Activated T-helper 1 cell treated with anti-CD3 and anti-CD28 coated beads, Interleukin-12 subunit alpha, Interleukin-12 subunit beta, Interleukin-2, Interleukin-4 antibody, amounts not matched to agents 30 ng/mL and 10 ng/mL and 1 ng/mL, durations not matched to agents 14 hours and 24 hours and 36 hours (primary cell): ENCODE measurements around the gene INTS11. TPM values are rescaled to one million over a fixed set of nuclear protein-coding genes. Genes with fewer than 3 reads are reported as not detected.
"Not testable (repeated sequence)": the region's sequence is repeated elsewhere in the genome, so short reads cannot be mapped to it uniquely, and the experiment has no call there.

ENCODE experiments used
- DNase-seq: peaks from one replicate; pipeline ENCODE4 v3.0.0; 2021; ENCODE audit warnings: low spot score
- H3K27ac Mint-ChIP-seq: one replicate; pipeline ENCODE4 v1.8.0; 2021; ENCODE audit warnings: mild to moderate bottlenecking, mixed read lengths
- H3K27me3 Mint-ChIP-seq: one replicate; pipeline ENCODE4 v1.8.0; 2022; ENCODE audit warnings: mild to moderate bottlenecking, moderate library complexity, mixed read lengths; ENCODE audit not compliant: insufficient read depth
- H3K36me3 Mint-ChIP-seq: one replicate; pipeline ENCODE4 v1.8.0; 2021; ENCODE audit warnings: low read depth, mixed read lengths
- H3K4me1 Mint-ChIP-seq: one replicate; pipeline ENCODE4 v1.8.0; 2021; ENCODE audit warnings: low read depth, mixed read lengths
- H3K4me3 Mint-ChIP-seq: one replicate; pipeline ENCODE4 v1.8.0; 2021; ENCODE audit warnings: mild to moderate bottlenecking, moderate library complexity, mixed read lengths
- H3K9me3 Mint-ChIP-seq: one replicate; pipeline ENCODE4 v1.8.0; 2021; ENCODE audit warnings: mixed read lengths
- intact Hi-C: fragments of 100-400 bp; cut with micrococcal nuclease; formaldehyde crosslinking; loops from one replicate; pipeline ENCODE4 v1.15.1; 2024
- total RNA-seq: library from RNA; stranded (reverse); gene quantifications from 2 replicates; pipeline ENCODE4 v1.2.3, GENCODE V29; 2022

The INTS11 gene
- total RNA-seq, 1 donor from 2014 or later, result 147 TPM

DNA sequence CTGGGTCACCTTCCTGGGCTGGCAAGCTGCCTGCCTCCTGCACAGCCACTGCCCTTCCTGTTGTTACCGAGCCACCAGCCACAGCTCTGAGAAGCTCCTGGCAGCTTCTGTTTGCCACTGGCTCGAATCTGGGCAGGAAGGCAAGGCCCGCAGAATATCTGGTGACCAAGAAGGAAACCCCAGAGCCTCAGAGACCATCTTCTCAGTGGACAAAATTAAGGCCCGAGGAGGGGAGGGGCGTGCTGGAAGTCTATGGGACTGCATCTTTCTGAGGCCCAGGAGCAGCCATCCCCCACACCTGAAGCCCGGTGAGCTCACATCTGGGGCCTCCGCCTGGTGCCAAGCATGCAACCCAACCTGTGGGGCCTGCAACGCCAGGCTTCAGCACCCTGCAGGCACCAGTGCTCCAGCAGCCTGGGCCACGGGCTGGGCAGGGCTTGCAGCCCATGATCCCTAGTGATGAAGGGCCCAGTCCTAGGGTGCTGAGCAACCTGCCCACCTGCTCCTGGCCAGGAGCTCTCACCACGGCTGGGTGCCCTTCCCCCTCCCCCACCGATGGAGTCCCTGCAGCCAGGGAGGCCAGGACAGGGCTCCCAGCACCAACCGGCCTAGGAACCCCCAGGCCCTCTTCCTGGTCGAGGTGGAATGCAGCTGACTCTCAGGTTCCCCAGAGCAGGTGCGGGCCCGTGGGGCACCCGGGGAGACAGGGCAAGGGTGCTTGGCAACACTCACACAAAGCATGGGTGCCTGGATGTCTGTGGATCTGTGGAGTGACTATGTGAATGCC lies 1.0 kb upstream of the INTS11 start:
- Mint-ChIP-seq H3K4me1 (peaks cover 20% of the 10 kb centered on the region), H3K36me3 (peaks cover 3% of the 10 kb centered on the region), H3K4me3 (peak overlapping the region; percentile 76), H3K27ac (no peak overlapping the region), H3K27me3 (no peaks in the 10 kb centered on the region), H3K9me3 (no peaks in the 10 kb centered on the region)
- intact Hi-C loops, result no loop called here
- no peak for DNase-seq

DNA sequence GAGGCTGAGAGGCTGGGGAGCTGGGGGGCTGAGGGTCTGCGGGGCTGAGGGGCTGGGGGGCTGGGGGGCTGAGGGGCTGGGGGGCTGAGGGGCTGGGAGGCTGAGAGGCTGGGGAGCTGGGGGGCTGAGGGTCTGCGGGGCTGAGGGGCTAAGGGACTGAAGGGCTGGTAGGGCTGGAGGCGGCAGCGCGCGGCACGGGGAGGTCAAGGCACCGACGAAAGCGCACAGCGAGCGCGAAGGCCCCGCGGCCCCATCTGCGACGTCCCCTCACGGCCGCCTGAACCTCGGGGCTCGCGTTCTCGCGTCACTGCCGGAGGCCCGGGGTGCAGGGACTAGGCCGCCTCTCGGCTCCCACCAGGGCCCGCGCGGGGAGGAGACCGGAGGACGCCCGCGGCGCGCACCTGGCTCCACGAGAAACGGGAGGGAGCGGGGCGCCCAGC lies 356 bp downstream of the INTS11 start:
- intact Hi-C loops, result loop anchor here (1.0 kb wide), 3 partner anchors 16 to 208 kb away; partner anchors contain the start of genes AURKAIP1, C1orf159 and PUSL1
- no peaks in the 10 kb centered on the region for H3K9me3 Mint-ChIP-seq
- H3K4me3 Mint-ChIP-seq, result peak overlapping the region; percentile 72
- peaks cover 8% of the 10 kb centered on the region for H3K36me3 Mint-ChIP-seq
- H3K27ac Mint-ChIP-seq, result no peak overlapping the region
- peaks cover 20% of the 10 kb centered on the region for H3K4me1 Mint-ChIP-seq
- no peak for DNase-seq
- no peaks in the 10 kb centered on the region for H3K27me3 Mint-ChIP-seq

DNA sequence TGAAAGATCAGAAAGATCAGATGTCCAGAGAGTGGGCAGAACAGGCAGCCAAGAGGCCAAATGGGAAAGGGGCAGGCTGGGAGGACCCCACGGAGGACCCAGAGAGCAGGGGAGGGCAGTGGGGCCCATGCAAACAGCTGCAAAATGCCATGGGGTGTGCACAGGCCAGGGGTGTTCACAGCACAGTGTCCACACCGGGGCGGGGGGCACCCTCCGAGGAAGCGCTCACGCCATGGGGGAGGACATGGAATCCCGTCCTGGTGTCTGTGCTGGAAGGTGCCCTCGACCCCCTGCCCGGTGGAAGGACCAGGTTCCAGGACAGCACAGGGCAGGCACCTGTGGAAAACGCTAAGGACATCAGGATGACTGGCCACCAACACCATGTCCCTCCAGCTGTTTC lies 1.5 kb downstream of the INTS11 start:
- no peaks in the 10 kb centered on the region for H3K9me3 Mint-ChIP-seq
- no peaks in the 10 kb centered on the region for H3K27me3 Mint-ChIP-seq
- intact Hi-C loops, result no loop called here
- H3K36me3 Mint-ChIP-seq, result peaks cover 9% of the 10 kb centered on the region
- no peak for DNase-seq
- H3K27ac Mint-ChIP-seq, result peak overlapping the region; percentile 84
- H3K4me1 Mint-ChIP-seq, result peaks cover 20% of the 10 kb centered on the region
- peak overlapping the region; percentile 95 for H3K4me3 Mint-ChIP-seq

DNA sequence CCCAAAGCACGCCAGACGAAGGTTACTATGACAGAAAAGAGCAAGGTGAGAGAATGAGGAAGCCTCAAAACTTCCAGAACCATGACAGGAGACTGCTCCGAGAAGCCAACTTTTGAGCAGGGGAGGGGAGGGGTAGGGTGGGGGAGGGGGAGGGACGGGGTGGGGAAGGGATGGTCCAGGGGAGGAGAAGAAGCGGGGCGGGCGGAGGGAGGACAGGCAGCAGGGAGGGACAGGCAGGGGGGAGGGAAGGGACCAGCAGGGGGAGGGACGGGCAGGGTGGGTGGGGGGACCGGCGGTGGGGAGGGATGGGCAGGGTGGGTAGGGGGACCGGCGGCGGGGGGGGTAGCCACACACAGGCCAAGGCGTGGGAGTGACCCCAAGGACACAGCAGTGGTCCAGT lies 2.0 kb downstream of the INTS11 start:
- intact Hi-C loops, result no loop called here
- Mint-ChIP-seq H3K4me3 (peak overlapping the region; percentile 95), H3K27me3 (no peaks in the 10 kb centered on the region), H3K9me3 (no peaks in the 10 kb centered on the region), H3K27ac (peak overlapping the region; percentile 86), H3K4me1 (peaks cover 20% of the 10 kb centered on the region), H3K36me3 (peaks cover 9% of the 10 kb centered on the region)
- no peak for DNase-seq

DNA sequence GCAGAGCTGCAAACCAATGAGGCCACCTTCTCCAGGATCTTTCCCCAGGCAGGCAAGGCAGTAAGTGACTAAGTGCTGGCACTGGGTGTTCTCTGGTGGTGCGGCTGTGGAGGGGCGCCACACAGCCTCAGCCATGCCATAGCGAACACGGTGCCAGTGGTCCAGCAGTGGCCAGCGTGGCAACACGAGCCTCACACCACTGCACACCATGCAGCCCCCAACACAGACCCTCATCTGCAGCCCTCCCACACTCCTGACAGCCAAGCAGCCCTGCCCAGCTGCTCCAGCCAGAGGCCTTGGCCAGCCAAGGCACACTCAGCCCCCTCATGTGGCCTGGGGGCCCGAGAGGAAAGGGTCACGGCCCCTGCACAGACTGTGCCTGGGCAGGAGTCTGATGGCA lies 3.0 kb downstream of the INTS11 start:
- peaks cover 11% of the 10 kb centered on the region for H3K36me3 Mint-ChIP-seq
- H3K4me1 Mint-ChIP-seq, result peaks cover 17% of the 10 kb centered on the region
- no peak overlapping the region for H3K4me3 Mint-ChIP-seq
- no peak for DNase-seq
- no peaks in the 10 kb centered on the region for H3K27me3 Mint-ChIP-seq
- H3K9me3 Mint-ChIP-seq, result no peaks in the 10 kb centered on the region
- intact Hi-C loops, result no loop called here
- H3K27ac Mint-ChIP-seq, result no peak overlapping the region

DNA sequence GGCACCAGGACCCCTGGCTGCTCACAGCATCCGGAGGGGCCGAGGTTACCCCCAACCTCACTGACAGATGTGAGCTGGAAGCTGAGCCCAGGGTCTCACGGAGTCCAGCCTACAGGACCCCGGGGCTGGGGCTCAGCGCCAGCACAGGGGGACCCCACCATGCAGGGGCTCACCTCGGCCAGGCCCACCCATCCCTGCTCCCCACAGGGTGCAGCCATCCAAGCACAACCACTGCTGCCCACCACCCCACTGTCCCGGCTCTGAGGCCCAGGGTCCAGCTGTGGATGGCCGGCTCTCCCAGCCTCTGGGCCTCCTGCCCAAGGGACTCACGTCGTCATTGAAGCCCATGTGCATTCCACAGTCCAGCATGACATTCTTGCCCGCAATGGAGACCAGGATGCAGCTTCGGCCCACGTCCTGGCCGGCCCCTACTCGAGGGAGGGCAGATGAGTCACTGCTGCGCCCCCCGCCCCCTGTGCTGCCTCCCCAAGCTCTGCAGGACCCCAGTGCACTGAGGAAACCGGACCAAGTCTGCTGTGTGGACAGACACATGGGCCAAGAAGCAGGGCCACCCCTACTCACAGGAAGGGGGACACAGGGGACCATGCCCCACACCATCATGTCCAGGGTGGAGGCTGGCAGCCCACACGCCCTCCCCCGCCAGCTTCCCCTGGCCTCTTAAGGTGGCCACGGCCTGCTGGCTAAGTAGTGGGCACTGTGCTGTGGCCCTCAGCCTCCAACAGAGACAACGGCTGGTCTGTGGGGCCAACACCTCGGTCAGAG lies 3.6 kb downstream of the INTS11 start:
- intact Hi-C loops, result no loop called here
- Mint-ChIP-seq H3K4me3 (no peak overlapping the region), H3K9me3 (no peaks in the 10 kb centered on the region), H3K27ac (no peak overlapping the region), H3K27me3 (no peaks in the 10 kb centered on the region), H3K4me1 (peaks cover 11% of the 10 kb centered on the region), H3K36me3 (peaks cover 13% of the 10 kb centered on the region)
- no peak for DNase-seq

DNA sequence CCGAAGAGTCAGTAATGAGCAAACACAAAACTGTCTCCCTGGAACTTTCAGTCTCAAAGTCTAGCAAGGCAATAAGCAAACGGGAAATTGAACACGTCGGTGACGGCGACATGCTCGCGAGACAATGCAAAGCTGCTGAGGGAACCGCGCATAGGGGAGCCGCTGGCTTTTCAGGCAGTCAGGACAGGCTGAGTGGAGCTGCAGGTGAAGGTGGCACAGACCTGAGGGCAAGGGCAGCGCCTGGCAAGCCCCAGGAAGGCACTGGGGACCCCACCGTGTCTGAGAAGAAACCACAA lies 4.9 kb downstream of the INTS11 start:
- Mint-ChIP-seq H3K4me3 (no peak overlapping the region), H3K27ac (no peak overlapping the region), H3K36me3 (peaks cover 18% of the 10 kb centered on the region), H3K9me3 (no peaks in the 10 kb centered on the region), H3K27me3 (no peaks in the 10 kb centered on the region), H3K4me1 (peaks cover 9% of the 10 kb centered on the region)
- intact Hi-C loops, result no loop called here
- no peak for DNase-seq

DNA sequence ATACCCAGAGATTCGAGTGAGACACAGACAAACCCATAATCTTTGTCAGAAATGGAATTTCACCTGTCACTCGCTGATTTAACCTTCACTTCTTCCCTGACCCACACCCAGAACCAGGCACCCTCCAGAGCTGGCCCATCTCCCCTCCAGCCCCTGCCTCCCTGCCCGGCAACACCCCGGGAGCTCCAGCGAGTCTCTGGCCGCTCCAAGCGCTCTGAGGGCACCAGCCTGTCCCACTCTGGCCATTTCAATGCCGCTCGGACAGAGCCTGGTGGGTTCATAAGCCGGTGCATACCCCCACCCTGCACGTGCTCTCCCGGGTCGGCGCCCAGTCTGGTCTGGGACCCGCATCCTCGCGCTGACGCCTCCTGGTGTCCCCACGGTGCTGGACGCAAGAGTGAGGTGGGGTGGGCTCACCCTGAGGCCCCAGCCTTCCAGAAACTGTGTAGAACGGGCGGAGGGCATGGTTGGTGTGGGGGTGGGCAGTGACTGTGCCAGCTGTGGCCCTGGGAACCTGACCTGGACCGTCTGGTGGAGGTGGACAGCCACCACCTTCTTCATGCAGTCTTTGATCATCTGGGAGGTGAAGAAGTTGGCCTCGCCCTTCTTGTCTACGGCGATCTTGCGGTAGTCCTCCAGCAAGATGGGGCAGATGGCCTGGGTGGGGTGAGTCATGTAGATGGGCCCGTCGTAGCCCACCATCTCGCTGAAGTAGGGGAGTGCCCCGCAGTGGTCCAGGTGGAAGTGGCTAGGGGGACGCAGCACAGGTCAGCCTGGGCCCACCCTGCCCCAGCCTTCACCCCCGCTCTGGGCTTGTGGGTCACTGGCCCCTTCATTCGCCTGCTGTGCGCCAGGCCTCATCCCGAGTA lies 5.4 kb downstream of the INTS11 start:
- no peak overlapping the region for H3K27ac Mint-ChIP-seq
- peaks cover 9% of the 10 kb centered on the region for H3K4me1 Mint-ChIP-seq
- no peak overlapping the region for H3K4me3 Mint-ChIP-seq
- no peak for DNase-seq
- H3K27me3 Mint-ChIP-seq, result no peaks in the 10 kb centered on the region
- no peaks in the 10 kb centered on the region for H3K9me3 Mint-ChIP-seq
- peaks cover 18% of the 10 kb centered on the region for H3K36me3 Mint-ChIP-seq
- intact Hi-C loops, result no loop called here

DNA sequence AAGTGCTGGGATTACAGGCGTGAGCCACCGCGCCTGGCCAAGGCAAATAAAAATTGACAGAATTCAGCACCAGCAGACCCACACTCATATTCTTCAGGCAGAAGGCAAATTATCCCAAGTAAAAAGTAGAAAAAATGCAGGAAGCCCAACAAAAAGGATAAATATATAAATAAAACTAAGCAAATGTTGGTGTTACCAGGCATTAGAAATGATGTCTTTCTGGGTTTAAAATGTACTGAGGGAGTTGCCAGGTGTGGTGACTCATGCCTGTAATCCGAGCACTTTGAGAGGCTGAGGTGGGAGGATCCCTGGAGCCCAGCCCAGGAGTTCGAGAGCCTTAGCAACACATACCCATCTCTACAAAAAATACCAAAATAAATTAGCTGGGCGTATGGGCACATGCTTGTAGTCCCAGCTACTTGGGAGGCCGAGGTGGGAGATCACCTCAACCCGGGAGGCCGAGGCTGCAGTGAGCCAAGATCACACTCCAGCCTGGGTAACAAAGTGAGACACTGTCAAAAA lies 6.3 kb downstream of the INTS11 start:
- Mint-ChIP-seq H3K27me3 (no peaks in the 10 kb centered on the region), H3K9me3 (no peaks in the 10 kb centered on the region)
- intact Hi-C loops, result no loop called here

DNA sequence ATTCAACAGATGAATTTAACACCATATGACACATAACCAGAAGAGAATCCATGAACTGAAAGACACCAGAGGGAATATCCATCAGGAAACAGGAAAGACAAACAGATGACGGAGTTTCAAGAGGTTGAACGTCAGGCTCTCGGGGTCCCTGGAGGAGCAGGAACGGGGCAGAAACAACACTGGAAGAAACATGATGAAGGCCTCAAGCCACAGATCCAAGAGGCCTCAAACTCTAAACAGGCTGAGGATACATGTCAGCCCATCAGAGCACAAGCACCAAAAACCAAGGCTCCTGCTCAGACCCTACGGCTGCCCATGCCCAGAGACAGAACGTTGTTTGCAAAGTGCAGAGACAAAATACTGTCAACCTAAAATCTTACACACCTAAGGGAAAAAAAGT lies 7.0 kb downstream of the INTS11 start:
- Mint-ChIP-seq H3K4me1 (peaks cover 4% of the 10 kb centered on the region), H3K36me3 (peaks cover 19% of the 10 kb centered on the region), H3K9me3 (no peaks in the 10 kb centered on the region), H3K4me3 (no peak overlapping the region), H3K27ac (peak overlapping the region; percentile 34), H3K27me3 (no peaks in the 10 kb centered on the region)
- DNase-seq, result no peak
- intact Hi-C loops, result no loop called here

More for the DNA sequence above, 6.3 kb downstream of the INTS11 start:
- Mint-ChIP-seq H3K27ac (peak overlapping the region; percentile 18), H3K36me3 (peaks cover 17% of the 10 kb centered on the region), H3K4me1 (peaks cover 4% of the 10 kb centered on the region), H3K4me3 (no peak overlapping the region)
- DNase-seq, result no peak

DNA sequence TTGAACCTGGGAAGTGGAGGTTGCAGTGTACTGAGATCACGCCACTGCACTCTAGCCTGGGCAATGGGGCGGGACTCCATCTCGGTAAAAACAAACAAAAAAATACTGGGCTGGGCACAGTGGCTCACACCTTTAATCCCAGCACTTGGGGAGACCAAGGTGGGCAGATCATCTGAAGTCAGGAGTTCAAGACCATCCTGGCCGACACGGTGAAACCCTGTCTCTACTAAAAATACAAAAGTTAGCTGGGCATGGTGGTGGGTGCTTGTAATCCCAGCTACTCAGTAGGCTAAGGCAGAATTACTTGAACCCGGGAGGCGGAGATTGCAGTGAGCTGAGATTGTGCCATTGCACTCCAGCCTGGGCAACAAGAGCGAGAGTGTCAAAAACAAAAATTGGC lies 8.3 kb downstream of the INTS11 start:
- H3K27me3 Mint-ChIP-seq, H3K4me1 Mint-ChIP-seq, intact Hi-C loops, DNase-seq, H3K4me3 Mint-ChIP-seq, H3K9me3 Mint-ChIP-seq: not testable (repeated sequence)
- Mint-ChIP-seq H3K36me3 (peaks cover 19% of the 10 kb centered on the region), H3K27ac (peak overlapping the region; percentile 44)

DNA sequence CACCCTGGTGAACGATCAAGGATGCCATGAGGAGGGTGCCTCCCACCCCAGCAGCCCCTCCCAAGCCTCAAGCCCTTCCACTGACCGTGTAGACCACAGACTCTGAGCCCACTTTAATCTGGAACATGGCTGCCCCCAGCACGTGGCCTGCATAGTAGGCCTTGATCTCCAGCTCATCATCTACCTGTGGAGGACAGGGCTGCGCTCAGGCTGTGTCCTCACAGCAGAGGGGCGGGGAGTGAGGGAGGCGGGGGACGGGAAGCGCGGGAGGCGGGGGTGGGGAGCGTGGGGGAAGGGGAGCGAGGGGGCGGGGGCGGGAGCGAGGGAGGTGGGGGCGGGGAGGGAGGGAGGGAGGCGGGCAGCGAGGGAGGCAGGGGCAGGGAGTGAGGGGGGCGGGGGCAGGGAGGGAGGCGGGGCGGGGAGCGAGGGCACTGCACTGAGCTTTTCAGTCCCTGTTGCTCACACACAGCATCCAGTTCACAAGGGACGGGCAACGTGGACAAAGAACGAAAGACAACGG lies 9.0 kb downstream of the INTS11 start:
- no peaks in the 10 kb centered on the region for H3K4me1 Mint-ChIP-seq
- H3K27me3 Mint-ChIP-seq, result no peaks in the 10 kb centered on the region
- H3K27ac Mint-ChIP-seq, result no peak overlapping the region
- intact Hi-C loops, result no loop called here
- H3K9me3 Mint-ChIP-seq, result no peaks in the 10 kb centered on the region
- no peak for DNase-seq
- no peak overlapping the region for H3K4me3 Mint-ChIP-seq
- H3K36me3 Mint-ChIP-seq, result peaks cover 19% of the 10 kb centered on the region
